ENCODE measurements around the gene DIAPH2. TPM values are rescaled to one million over a fixed set of nuclear protein-coding genes. Genes with fewer than 3 reads are reported as not detected.

Gene DIAPH2
- total and polyA plus RNA-seq, 2 donors from 2014 or later = 2.1 to 15.0 TPM

GRCh38 chrX:97224148-97224547 lies 539.5 kb downstream of the DIAPH2 start:
- intact Hi-C loops (cut with DNase I) = no loop called here
- no peak overlapping the region for H3K9ac ChIP-seq (ENCODE audit: low read length in 3 of 3)
- no peak overlapping the region for H3K4me3 ChIP-seq (ENCODE audit: low read length in 3 of 3)
- DNase-seq = no peak
- peaks cover 2% of the 10 kb centered on the region for H3K27me3 ChIP-seq (ENCODE audit: control insufficient read depth, insufficient read depth, low read length)
- H3K27ac ChIP-seq (ENCODE audit: low read depth in 2 of 2, low read length in 2 of 2) = no peak overlapping the region
- no peak for TF ChIP-seq CTCF (IDR thresholded peaks at IDR 0.05; ENCODE audit: borderline replicate concordance, extremely low read depth, insufficient read depth)
- H3K4me1 ChIP-seq (ENCODE audit: control insufficient read depth in 2 of 3, insufficient read depth in 2 of 3, low read depth in 1 of 3, low read length in 3 of 3) = no peaks in the 10 kb centered on the region
- no peak for FAIRE-seq
- H3K9me3 ChIP-seq (ENCODE audit: control insufficient read depth in 2 of 3, insufficient read depth in 1 of 3, low read length in 3 of 3) = no peaks in the 10 kb centered on the region
- H3K36me3 ChIP-seq (ENCODE audit: control insufficient read depth in 2 of 3, insufficient read depth in 3 of 3, low read length in 3 of 3) = no peaks in the 10 kb centered on the region

- Histone ChIP-seq H3K4me1 (ENCODE audit: control insufficient read depth in 2 of 3, insufficient read depth in 2 of 3, low read depth in 1 of 3, low read length in 3 of 3) (no peaks in the 10 kb centered on the region), H3K27me3 (ENCODE audit: control insufficient read depth, insufficient read depth, low read length) (no peaks in the 10 kb centered on the region), H3K4me3 (ENCODE audit: low read length in 3 of 3) (no peak overlapping the region), H3K9ac (ENCODE audit: low read length in 3 of 3) (no peak overlapping the region), H3K9me3 (ENCODE audit: control insufficient read depth in 2 of 3, insufficient read depth in 1 of 3, low read length in 3 of 3) (no peaks in the 10 kb centered on the region), H3K27ac (ENCODE audit: low read depth in 2 of 2, low read length in 2 of 2) (no peak overlapping the region), H3K36me3 (ENCODE audit: control insufficient read depth in 2 of 3, insufficient read depth in 3 of 3, low read length in 3 of 3) (no peaks in the 10 kb centered on the region)
- intact Hi-C loops (cut with DNase I) = no loop called here
- DNase-seq = no peak
- FAIRE-seq = no peak
- no peak for TF ChIP-seq CTCF (IDR thresholded peaks at IDR 0.05; ENCODE audit: borderline replicate concordance, extremely low read depth, insufficient read depth)
These were observed 544.7 kb downstream of the DIAPH2 start for GRCh38 chrX:97229318-97229717.

GRCh38 chrX:97230948-97231347 lies 546.3 kb downstream of the DIAPH2 start:
- Histone ChIP-seq H3K36me3 (ENCODE audit: control insufficient read depth in 2 of 3, insufficient read depth in 3 of 3, low read length in 3 of 3) (no peaks in the 10 kb centered on the region), H3K4me3 (ENCODE audit: low read length in 3 of 3) (no peak overlapping the region), H3K27me3 (ENCODE audit: control insufficient read depth, insufficient read depth, low read length) (no peaks in the 10 kb centered on the region), H3K4me1 (ENCODE audit: control insufficient read depth in 2 of 3, insufficient read depth in 2 of 3, low read depth in 1 of 3, low read length in 3 of 3) (no peaks in the 10 kb centered on the region), H3K9me3 (ENCODE audit: control insufficient read depth in 2 of 3, insufficient read depth in 1 of 3, low read length in 3 of 3) (no peaks in the 10 kb centered on the region), H3K9ac (ENCODE audit: low read length in 3 of 3) (no peak overlapping the region), H3K27ac (ENCODE audit: low read depth in 2 of 2, low read length in 2 of 2) (no peak overlapping the region)
- TF ChIP-seq CTCF (IDR thresholded peaks at IDR 0.05; ENCODE audit: borderline replicate concordance, extremely low read depth, insufficient read depth) = no peak
- DNase-seq = no peak
- intact Hi-C loops (cut with DNase I) = no loop called here
- no peak for FAIRE-seq

- H3K9me3 ChIP-seq (ENCODE audit: control insufficient read depth in 2 of 3, insufficient read depth in 1 of 3, low read length in 3 of 3) = no peaks in the 10 kb centered on the region
- FAIRE-seq (no peak), DNase-seq (no peak)
- H3K9ac ChIP-seq (ENCODE audit: low read length in 3 of 3) = no peak overlapping the region
- no peaks in the 10 kb centered on the region for H3K27me3 ChIP-seq (ENCODE audit: control insufficient read depth, insufficient read depth, low read length)
- no peak overlapping the region for H3K4me3 ChIP-seq (ENCODE audit: low read length in 3 of 3)
- H3K36me3 ChIP-seq (ENCODE audit: control insufficient read depth in 2 of 3, insufficient read depth in 3 of 3, low read length in 3 of 3) = no peaks in the 10 kb centered on the region
- no peak overlapping the region for H3K27ac ChIP-seq (ENCODE audit: low read depth in 2 of 2, low read length in 2 of 2)
- H3K4me1 ChIP-seq (ENCODE audit: control insufficient read depth in 2 of 3, insufficient read depth in 2 of 3, low read depth in 1 of 3, low read length in 3 of 3) = no peaks in the 10 kb centered on the region
- intact Hi-C loops (cut with DNase I) = no loop called here
- TF ChIP-seq CTCF (IDR thresholded peaks at IDR 0.05; ENCODE audit: borderline replicate concordance, extremely low read depth, insufficient read depth) = no peak
These were observed 549.9 kb downstream of the DIAPH2 start for GRCh38 chrX:97234471-97235081.
